ENCODE measurements around the gene ACTN1. TPM values are rescaled to one million over a fixed set of nuclear protein-coding genes. Genes with fewer than 3 reads are reported as not detected.
"Not testable (repeated sequence)": the region's sequence is repeated elsewhere in the genome, so short reads cannot be mapped to it uniquely, and the experiment has no call there.

ACTN1 gene
- total RNA-seq, 2 experiments from 2014 or later: 79.7 to 80.6 TPM

DNA sequence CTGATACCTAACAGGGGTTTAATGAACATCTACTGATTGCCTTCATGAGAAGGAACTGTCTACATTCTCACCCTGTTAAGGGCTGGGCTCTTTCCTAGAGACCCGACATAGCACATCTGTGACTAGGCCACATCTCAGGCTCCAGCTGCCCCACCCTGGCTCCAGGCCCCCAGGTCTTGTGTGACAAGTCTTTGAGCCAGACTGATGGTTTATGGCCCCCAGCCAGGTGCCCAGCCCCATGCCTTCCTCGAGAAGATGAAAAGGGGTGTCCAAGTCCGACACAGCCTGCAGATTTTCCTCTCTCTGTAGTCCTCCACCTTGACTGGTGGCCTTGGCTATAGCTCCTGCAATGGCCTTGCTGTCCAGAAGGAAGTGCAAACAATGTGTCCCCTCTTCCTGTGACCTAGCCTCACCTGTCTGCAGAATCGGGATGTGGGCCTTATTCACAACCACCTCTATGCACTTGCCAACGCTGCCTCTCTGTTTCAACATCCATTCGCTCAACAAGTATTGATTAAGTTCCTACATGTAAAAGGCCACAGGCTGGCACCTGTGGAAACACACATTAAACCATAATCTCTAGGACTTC lies 4.2 kb downstream of the ACTN1 start:
- intact Hi-C loops (cut with micrococcal nuclease): loop anchor here (5.0 to 10.0 kb wide), 5 partner anchors 117 to 792 kb away; partner anchors contain the start of genes ERH, SLC39A9, SRSF5 and ZFP36L1
- H3K36me3 Mint-ChIP-seq (ENCODE audit: low read depth): peaks cover 40% of the 10 kb centered on the region
- H3K4me3 Mint-ChIP-seq: no peak overlapping the region
- no peak overlapping the region for H3K27ac Mint-ChIP-seq
- CTCF ChIA-PET: interaction anchor here (1.1 to 2.2 kb wide), 3 partner anchors 25 to 64 kb away, joined by 3 to 6 read pairs (median 3); no protein-coding TSS in a partner anchor
- peaks cover 58% of the 10 kb centered on the region for H3K4me1 Mint-ChIP-seq (ENCODE audit: low read depth)
- no peaks in the 10 kb centered on the region for H3K27me3 Mint-ChIP-seq (ENCODE audit: low read depth)
- peaks cover 22% of the 10 kb centered on the region for H3K9me3 Mint-ChIP-seq
- no peak for DNase-seq

DNA sequence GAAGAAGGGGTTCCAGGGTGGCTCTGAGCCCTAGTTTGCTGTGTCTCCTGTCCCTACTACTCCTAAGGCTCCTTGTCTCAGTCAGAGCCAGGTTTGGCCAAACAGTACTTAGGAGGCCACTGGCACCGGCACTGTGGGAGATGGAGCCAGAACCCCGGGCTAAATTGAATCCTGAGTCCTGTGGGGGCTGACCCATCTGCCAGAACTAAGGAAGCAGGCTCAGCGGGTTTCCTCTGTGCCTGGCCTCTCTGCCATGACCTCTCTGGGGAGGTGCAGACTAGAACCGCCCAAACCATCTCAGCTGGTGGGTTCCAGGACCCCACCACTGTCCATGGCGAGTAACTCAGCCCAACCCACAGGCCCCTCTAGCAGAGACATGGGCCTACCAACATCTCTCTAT lies 5.5 kb downstream of the ACTN1 start:
- Mint-ChIP-seq H3K27me3 (ENCODE audit: low read depth) (no peaks in the 10 kb centered on the region), H3K9me3 (peaks cover 22% of the 10 kb centered on the region), H3K4me1 (ENCODE audit: low read depth) (peaks cover 70% of the 10 kb centered on the region), H3K4me3 (no peak overlapping the region), H3K27ac (no peak overlapping the region), H3K36me3 (ENCODE audit: low read depth) (peaks cover 40% of the 10 kb centered on the region)
- DNase-seq: no peak
- CTCF ChIA-PET: interaction anchor here (1.3 kb wide), 1 partner anchor 8 kb away, joined by 3 read pairs; no protein-coding TSS in a partner anchor
- intact Hi-C loops (cut with micrococcal nuclease): loop anchor here (10.0 kb wide), 1 partner anchor 689 kb away; no protein-coding TSS in a partner anchor

DNA sequence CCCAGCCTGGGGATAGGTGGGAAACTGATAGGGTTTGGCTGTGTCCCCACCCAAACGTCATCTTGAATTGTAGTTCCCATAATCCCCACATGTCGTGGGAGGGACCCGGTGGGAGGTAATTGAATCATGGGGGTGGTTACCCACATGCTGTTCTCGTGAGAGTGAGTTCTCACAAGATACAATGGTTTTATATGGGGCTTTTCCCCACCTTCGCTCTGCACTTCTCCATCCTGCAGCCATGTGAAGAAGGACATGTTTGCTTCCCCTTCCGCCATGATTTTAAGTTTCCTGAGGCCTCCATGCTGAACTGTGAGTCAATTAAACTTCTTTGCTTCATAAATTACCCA lies 5.9 kb downstream of the ACTN1 start:
- CTCF ChIA-PET: interaction anchor here (1.3 kb wide), 1 partner anchor 9 kb away, joined by 3 read pairs; no protein-coding TSS in a partner anchor
- intact Hi-C loops (cut with micrococcal nuclease): loop anchor here (10.0 kb wide), 1 partner anchor 688 kb away; no protein-coding TSS in a partner anchor

DNA sequence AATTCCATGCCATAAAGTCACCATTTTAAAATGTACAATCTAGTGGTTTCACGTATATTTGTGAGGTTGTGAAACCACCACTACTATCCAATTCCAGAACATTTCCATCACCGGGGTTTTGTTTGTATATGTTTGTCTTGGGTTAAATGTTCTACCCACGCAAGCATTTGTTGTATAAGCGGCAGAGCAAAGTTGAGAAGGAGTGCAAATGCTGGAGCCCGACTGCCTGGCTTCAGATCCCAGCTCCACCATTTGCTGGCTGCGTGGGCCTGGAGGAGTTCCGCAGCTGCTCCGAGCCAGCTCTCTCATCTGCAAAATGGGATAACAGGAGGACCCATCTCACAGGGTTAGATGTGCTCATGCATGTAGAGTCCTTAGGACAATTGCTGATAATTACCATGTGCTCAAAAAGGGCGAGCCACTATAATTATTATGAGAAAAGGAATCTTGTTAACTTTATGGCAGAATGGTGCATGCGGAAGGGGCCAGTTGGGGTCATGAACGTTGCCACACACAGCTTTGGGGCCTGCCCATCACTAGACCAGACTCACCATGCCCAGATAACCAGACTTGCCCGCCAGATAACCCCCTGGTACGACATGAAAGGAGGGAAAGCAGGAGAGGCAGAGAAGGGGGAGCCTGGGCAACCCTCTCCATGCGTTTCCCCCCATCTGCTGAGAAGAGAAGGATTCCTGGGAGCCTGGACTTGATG lies 6.4 kb downstream of the ACTN1 start:
- Mint-ChIP-seq H3K36me3 (ENCODE audit: low read depth) (peaks cover 40% of the 10 kb centered on the region), H3K4me3 (no peak overlapping the region), H3K27me3 (ENCODE audit: low read depth) (no peaks in the 10 kb centered on the region), H3K27ac (no peak overlapping the region), H3K4me1 (ENCODE audit: low read depth) (peaks cover 80% of the 10 kb centered on the region), H3K9me3 (peaks cover 22% of the 10 kb centered on the region)
- no peak for DNase-seq
- CTCF ChIA-PET: interaction anchor here (1.3 kb wide), 1 partner anchor 9 kb away, joined by 3 read pairs; no protein-coding TSS in a partner anchor
- intact Hi-C loops (cut with micrococcal nuclease): loop anchor here (10.0 kb wide), 1 partner anchor 688 kb away; no protein-coding TSS in a partner anchor

More for the DNA sequence above, 5.9 kb downstream of the ACTN1 start:
- peaks cover 22% of the 10 kb centered on the region for H3K9me3 Mint-ChIP-seq
- peaks cover 40% of the 10 kb centered on the region for H3K36me3 Mint-ChIP-seq (ENCODE audit: low read depth)
- not testable (repeated sequence) for H3K27ac Mint-ChIP-seq; DNase-seq; H3K4me3 Mint-ChIP-seq; H3K27me3 Mint-ChIP-seq (ENCODE audit: low read depth)
- H3K4me1 Mint-ChIP-seq (ENCODE audit: low read depth): peaks cover 74% of the 10 kb centered on the region

DNA sequence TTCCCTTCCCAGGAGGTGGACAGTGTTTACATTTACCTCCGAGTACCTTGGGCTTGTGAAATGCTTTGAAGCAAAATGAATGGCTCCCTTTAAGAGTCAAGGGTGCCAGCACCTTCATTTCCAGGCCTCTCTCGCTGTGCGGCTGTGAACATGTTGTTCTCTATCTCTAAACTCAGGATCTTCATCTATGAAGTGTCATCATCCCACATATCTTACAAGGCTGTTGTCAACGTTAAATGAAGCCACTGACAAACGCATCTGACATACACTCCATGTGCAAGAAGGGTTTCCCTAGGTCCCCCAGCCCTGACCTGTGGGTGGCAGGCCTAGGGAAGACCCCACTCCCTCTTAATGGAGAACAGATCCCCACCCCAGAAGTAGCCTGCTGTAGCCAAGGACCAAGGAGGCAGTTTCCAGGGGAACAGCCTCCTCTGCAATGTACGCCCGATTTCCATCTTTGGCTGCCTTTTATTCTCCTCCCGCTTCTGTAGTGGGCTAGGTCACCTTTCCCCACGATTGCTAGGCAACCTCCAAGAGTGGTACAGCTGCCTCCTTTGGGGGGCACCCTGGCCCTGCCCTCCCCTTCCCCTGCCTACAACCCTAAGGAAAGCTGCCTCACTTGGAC lies 7.6 kb downstream of the ACTN1 start:
- Mint-ChIP-seq H3K27ac (peak overlapping the region; percentile 70), H3K4me3 (no peak overlapping the region), H3K4me1 (ENCODE audit: low read depth) (peaks cover 81% of the 10 kb centered on the region), H3K9me3 (peaks cover 22% of the 10 kb centered on the region), H3K36me3 (ENCODE audit: low read depth) (peaks cover 40% of the 10 kb centered on the region), H3K27me3 (ENCODE audit: low read depth) (no peaks in the 10 kb centered on the region)
- no peak for DNase-seq
- CTCF ChIA-PET: no interaction called here
- intact Hi-C loops (cut with micrococcal nuclease): loop anchor here (1.0 to 10.0 kb wide), 2 partner anchors 8 to 687 kb away; partner anchors contain the start of gene ACTN1

DNA sequence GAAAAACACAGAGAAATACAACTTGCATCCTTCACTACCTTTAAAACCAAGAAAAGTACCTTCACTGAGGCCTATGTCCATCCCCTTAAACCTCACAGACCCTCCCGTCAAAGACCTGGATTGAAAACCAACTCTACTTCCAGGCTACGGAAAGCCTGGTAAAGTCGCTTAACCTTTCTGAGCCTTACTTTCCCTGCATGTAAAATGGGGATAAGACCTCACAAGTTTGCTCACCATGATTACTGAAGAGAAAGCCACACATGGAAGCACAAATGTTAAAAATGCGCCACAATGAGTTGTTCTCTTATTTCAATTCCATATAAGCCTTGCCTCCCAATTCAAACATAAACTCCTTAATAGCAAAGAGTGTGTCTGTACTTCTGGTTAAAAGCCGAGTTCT lies 8.4 kb downstream of the ACTN1 start:
- intact Hi-C loops (cut with micrococcal nuclease): loop anchor here (1.0 to 10.0 kb wide), 2 partner anchors 9 to 686 kb away; partner anchors contain the start of gene ACTN1
- Mint-ChIP-seq H3K27ac (peak overlapping the region; percentile 86), H3K9me3 (peaks cover 22% of the 10 kb centered on the region), H3K4me3 (no peak overlapping the region), H3K27me3 (ENCODE audit: low read depth) (no peaks in the 10 kb centered on the region), H3K36me3 (ENCODE audit: low read depth) (peaks cover 37% of the 10 kb centered on the region), H3K4me1 (ENCODE audit: low read depth) (peaks cover 81% of the 10 kb centered on the region)
- no peak for DNase-seq
- CTCF ChIA-PET: no interaction called here

DNA sequence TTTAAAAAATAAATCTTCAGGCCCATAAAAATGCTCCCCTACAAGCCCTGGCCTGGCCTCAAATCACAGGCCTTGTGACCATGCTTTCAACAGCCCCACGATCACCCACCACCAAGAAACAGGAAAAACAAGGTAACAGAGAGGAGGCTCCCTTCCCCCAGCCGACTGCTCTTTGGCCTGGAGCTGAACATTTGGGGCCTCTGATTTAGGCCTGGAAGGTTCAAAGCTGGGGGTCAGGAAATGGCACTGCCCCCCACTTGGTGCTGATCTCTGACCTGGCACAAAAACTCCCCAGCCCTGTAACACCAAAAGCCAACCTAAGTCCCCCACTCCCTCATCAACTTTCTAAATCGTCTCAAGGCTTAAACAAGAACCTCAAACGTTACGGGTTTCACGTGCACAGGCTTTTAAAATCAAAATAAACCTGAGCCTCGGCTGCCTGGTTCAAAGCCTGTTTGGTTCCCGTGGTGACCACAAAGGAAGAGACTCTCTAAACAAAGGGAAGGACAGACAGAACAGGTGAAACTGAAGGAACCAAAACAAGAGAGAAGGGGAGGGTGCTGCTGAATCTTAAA lies 9.0 kb downstream of the ACTN1 start:
- DNase-seq: peak; percentile 62
- H3K27ac Mint-ChIP-seq: peak overlapping the region; percentile 86
- H3K4me3 Mint-ChIP-seq: peak overlapping the region; percentile 49
- peaks cover 82% of the 10 kb centered on the region for H3K4me1 Mint-ChIP-seq (ENCODE audit: low read depth)
- peaks cover 38% of the 10 kb centered on the region for H3K36me3 Mint-ChIP-seq (ENCODE audit: low read depth)
- H3K9me3 Mint-ChIP-seq: peaks cover 22% of the 10 kb centered on the region
- CTCF ChIA-PET: interaction anchor here (1.0 to 1.3 kb wide), 4 partner anchors 9 to 59 kb away, joined by 3 to 4 read pairs (median 3); no protein-coding TSS in a partner anchor
- no peaks in the 10 kb centered on the region for H3K27me3 Mint-ChIP-seq (ENCODE audit: low read depth)
- intact Hi-C loops (cut with micrococcal nuclease): loop anchor here (10.0 kb wide), 1 partner anchor 685 kb away; no protein-coding TSS in a partner anchor

DNA sequence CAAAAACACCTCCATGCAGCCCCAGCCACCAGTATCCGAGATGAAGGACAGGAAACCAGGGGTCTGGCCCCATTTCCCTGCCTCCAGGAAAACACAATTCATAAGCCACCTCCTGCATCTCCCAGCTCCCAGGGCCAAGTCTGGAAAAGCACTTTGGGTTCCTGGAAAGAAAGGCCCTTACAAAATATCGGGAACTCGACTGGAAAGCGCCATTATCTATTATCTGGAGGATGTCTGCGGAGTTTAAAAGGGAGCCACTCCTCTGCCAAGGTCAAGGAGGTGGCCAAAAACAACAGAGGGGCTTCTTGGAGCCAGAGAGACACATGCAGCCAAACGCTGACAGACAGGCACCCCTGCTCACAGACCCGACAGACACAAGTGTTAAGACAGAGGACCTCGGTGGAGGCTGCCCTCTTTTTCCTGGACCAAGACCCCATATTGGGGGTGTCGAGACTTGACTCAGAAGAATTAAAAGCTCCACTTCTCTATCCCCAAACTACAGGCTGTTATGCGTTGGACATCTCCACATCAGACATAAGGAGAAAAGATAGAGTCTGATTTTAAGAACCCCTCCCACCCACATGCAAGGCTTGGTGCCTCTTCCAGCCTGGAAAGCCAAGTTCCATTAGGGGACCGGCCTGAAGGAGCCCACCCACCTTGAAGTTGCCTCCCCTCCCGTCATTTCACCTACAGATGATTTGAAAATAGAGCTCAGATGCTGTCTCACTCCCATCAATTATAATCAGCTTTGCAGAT lies 9.6 kb downstream of the ACTN1 start:
- Mint-ChIP-seq H3K4me1 (ENCODE audit: low read depth) (peaks cover 83% of the 10 kb centered on the region), H3K9me3 (peaks cover 20% of the 10 kb centered on the region), H3K36me3 (ENCODE audit: low read depth) (peaks cover 32% of the 10 kb centered on the region), H3K4me3 (peak overlapping the region; percentile 49), H3K27ac (peak overlapping the region; percentile 86), H3K27me3 (ENCODE audit: low read depth) (no peaks in the 10 kb centered on the region)
- no peak for DNase-seq
- CTCF ChIA-PET: interaction anchor here (0.7 to 1.3 kb wide), 7 partner anchors 9 to 58 kb away, joined by 3 to 7 read pairs (median 3); no protein-coding TSS in a partner anchor
- intact Hi-C loops (cut with micrococcal nuclease): loop anchor here (10.0 kb wide), 1 partner anchor 685 kb away; no protein-coding TSS in a partner anchor

DNA sequence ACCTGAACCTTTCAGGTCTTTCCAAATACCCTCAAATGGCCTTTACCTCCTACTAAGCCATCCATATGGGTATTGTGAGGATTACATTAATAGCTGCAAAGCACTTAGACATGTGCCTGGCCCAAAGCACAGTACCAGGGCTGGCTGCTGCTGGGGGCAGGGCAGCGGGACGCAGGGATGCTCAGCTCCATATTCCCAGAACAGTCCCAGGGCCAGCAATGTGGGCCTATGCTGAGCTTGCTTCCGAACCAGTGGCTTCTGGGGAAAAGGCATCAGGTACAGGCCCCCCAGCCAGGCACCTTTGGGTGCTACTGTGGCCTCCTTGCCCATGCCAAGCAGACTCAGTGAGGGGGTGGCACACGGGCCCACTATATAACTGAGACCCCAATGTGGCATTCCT lies 10.4 kb downstream of the ACTN1 start:
- peaks cover 26% of the 10 kb centered on the region for H3K36me3 Mint-ChIP-seq (ENCODE audit: low read depth)
- H3K4me3 Mint-ChIP-seq: no peak overlapping the region
- H3K9me3 Mint-ChIP-seq: peaks cover 14% of the 10 kb centered on the region
- H3K4me1 Mint-ChIP-seq (ENCODE audit: low read depth): peaks cover 89% of the 10 kb centered on the region
- no peaks in the 10 kb centered on the region for H3K27me3 Mint-ChIP-seq (ENCODE audit: low read depth)
- intact Hi-C loops (cut with micrococcal nuclease): no loop called here
- peak overlapping the region; percentile 86 for H3K27ac Mint-ChIP-seq
- CTCF ChIA-PET: interaction anchor here (0.7 to 1.3 kb wide), 5 partner anchors 8 to 57 kb away, joined by 3 to 7 read pairs (median 3); no protein-coding TSS in a partner anchor
- no peak for DNase-seq

DNA sequence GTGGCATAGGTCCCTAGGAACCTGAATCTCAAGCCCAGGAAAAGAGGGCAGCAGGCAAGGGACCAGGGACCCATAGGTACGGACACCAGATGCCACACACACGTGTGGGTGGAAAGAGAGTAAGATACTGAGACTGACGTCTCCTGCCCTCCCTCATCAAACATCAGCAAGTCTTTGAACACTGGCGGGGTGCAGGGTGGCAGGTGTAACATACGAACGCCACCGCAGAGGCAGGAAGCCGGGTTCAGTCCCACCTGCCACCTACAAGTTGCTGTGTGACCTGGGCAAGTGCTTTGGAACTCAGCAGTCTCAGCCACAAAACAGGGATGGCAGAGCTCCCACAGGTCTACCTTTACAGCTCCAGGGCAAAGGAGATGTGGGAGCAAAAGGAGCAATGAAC lies 11.1 kb downstream of the ACTN1 start:
- H3K4me1 Mint-ChIP-seq (ENCODE audit: low read depth): peaks cover 96% of the 10 kb centered on the region
- no peaks in the 10 kb centered on the region for H3K27me3 Mint-ChIP-seq (ENCODE audit: low read depth)
- intact Hi-C loops (cut with micrococcal nuclease): no loop called here
- peak overlapping the region; percentile 78 for H3K27ac Mint-ChIP-seq
- H3K9me3 Mint-ChIP-seq: peaks cover 7% of the 10 kb centered on the region
- H3K36me3 Mint-ChIP-seq (ENCODE audit: low read depth): peaks cover 19% of the 10 kb centered on the region
- peak; percentile 80 for DNase-seq
- peak overlapping the region; percentile 41 for H3K4me3 Mint-ChIP-seq
- CTCF ChIA-PET: interaction anchor here (1.1 to 2.0 kb wide), 2 partner anchors 12 kb away, joined by 5 to 7 read pairs; no protein-coding TSS in a partner anchor

DNA sequence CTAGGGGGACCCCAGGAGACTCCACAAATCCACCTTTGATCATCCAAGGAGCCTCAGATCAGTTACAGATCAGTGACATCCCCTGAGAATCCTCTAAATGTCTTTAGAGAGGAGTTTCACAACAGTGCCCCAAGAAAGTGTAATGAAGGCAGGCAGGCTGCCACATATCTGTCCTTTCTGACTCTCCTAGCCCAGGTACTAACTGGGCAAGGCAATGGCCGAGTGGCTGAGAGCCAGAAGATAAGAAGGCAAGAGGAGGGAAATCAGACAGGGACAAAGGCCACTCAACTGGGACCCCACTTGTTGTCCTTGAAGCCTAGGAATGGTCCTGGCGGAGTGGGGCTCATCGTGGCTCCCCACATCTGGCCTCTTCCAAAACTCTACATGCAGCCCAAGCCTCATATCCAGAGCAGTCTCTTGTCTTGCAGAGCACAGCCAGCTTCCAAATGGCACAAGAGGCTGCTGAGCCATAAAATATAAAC lies 11.6 kb downstream of the ACTN1 start:
- no peak for DNase-seq
- Mint-ChIP-seq H3K27me3 (ENCODE audit: low read depth) (no peaks in the 10 kb centered on the region), H3K27ac (peak overlapping the region; percentile 78), H3K36me3 (ENCODE audit: low read depth) (peaks cover 14% of the 10 kb centered on the region), H3K4me3 (peak overlapping the region; percentile 41), H3K4me1 (ENCODE audit: low read depth) (peaks cover 97% of the 10 kb centered on the region), H3K9me3 (peaks cover 2% of the 10 kb centered on the region)
- CTCF ChIA-PET: interaction anchor here (1.2 to 2.0 kb wide), 2 partner anchors 11 to 57 kb away, joined by 4 to 5 read pairs; no protein-coding TSS in a partner anchor
- intact Hi-C loops (cut with micrococcal nuclease): no loop called here
